GM12892 (cell line): ENCODE measurements around the gene HECW1.

ENCODE experiments used
- DNase-seq: peaks from one replicate; pipeline ENCODE4 v3.0.0; 2011; ENCODE audit not compliant: insufficient read length
- FAIRE-seq: peaks from 2 replicates; lab custom pipeline; 2011; peaks lifted over from hg19 to GRCh38; lab: Jason Lieb, UNC
- POLR2A ChIP-seq: IDR thresholded peaks from 2 replicates; pipeline ENCODE4 v1.6.1; 2011; ENCODE audit warnings: low read depth, low read length, control low read depth
- POLR2AphosphoS5 ChIP-seq: IDR thresholded peaks from 2 replicates; pipeline ENCODE4 v1.6.1; 2011; ENCODE audit warnings: low read depth, low read length, control low read depth
- TAF1 ChIP-seq: IDR thresholded peaks from 2 replicates; pipeline ENCODE4 v1.6.1; 2011; ENCODE audit warnings: low read depth, mild to moderate bottlenecking, control low read depth, low read length, borderline replicate concordance

HECW1 gene

DNA sequence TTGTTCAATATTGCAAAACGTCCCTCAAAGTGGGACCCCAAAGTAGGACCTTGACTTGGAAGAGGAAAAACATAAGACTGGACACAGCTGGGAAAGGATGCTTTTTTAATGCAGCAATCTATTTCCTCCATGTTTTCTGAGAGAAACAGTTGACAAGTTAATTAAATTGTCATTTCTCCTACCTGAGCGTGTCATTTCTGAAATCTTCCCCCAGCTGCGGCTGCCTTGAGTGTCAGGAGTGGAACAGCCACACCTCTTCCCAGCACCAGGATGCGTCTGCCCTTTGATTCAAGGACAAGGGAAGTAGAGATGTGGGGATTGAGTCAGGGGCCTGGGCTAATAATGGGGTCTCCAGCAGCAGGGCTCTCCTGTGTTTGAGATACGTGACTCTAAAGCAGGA lies 171.3 kb downstream of the HECW1 start:
- FAIRE-seq (no peak), DNase-seq (no peak)
- TF ChIP-seq POLR2A: no peak
- no peak for TF ChIP-seq TAF1
- TF ChIP-seq POLR2AphosphoS5: no peak

DNA sequence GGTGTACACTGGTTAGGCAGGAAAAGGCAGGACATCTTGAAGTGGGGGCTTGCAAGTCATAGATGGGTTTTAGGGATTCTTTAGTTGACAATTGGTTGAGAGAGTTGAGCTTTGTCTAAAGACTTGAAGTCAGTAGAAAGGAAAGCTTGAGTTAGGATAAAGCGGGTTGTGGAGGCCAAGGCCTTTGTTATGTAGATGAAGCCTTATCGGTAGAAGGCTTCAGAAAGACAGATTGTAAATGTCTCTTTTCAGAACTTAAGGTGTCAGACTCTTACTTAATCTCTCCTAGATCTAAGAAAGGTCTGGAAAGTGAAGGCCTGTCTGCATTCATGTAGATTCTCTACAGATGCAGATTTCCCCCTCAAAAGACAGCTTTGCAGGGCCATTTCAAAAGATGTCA lies 177.4 kb downstream of the HECW1 start:
- FAIRE-seq (no peak), DNase-seq (no peak)
- TF ChIP-seq POLR2A: no peak
- no peak for TF ChIP-seq TAF1
- TF ChIP-seq POLR2AphosphoS5: no peak

DNA sequence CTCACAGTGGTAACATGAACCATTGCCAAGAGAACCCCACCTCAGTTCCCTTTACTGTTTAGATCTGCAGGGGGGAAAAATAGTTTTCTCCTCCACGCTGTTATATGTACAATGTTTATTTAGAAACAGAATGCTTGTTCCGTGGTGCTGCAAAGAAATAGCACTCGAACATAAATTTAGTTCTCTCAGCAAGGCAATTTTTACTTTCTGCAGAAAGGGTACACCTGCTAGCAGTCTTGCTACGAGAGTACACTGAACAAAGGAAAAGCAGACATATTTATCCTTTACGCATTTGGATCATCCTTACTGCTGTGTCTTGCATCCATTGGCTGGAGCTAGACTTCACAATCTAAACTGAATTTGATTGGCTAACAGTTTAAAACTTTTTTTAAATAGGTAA lies 178.5 kb downstream of the HECW1 start:
- TF ChIP-seq POLR2A (no peak), POLR2AphosphoS5 (no peak), TAF1 (no peak)
- FAIRE-seq: no peak
- DNase-seq: no peak

DNA sequence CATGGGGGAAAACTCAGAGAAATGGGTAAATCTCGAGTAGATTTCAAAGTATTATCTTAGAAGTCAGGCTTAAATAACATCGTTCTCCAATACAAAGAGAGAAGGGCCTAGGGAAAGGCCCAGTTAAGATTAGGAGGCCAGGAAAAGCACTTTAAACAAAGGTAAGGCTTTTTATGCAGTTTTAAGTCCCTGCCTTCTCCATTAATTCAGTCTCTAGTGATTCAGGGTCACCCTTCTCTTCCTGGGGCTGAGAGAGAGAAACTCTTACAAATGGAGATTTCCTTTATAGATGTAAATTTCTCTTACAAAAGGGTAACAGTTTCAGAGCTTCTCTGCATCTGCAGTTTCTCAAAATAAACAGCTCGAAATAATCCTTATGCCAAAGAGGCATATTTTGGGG lies 179.3 kb downstream of the HECW1 start:
- TF ChIP-seq POLR2AphosphoS5: no peak
- no peak for TF ChIP-seq POLR2A
- TF ChIP-seq TAF1: no peak
- FAIRE-seq (no peak), DNase-seq (no peak)

DNA sequence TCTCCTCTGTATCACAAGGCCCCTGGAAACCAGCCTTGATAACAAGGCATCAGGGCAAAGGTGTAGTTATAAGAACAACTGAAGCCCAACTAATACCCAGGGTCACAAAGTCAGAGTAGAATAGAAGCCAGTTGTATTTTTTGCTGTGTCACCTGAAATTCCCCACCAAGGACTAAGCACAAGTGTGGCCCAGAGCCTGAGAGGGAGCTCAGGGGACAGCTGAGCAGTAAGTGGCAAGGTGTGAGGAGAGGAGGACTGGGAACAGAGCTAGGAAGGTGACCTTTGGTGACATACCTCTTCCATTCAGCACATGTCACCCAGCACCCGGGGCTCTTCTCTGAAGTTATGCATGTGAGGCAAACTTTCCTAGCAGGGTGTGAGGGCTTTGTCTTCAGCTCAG lies 179.9 kb downstream of the HECW1 start:
- FAIRE-seq (no peak), DNase-seq (no peak)
- no peak for TF ChIP-seq POLR2A
- TF ChIP-seq POLR2AphosphoS5: no peak
- TF ChIP-seq TAF1: no peak

DNA sequence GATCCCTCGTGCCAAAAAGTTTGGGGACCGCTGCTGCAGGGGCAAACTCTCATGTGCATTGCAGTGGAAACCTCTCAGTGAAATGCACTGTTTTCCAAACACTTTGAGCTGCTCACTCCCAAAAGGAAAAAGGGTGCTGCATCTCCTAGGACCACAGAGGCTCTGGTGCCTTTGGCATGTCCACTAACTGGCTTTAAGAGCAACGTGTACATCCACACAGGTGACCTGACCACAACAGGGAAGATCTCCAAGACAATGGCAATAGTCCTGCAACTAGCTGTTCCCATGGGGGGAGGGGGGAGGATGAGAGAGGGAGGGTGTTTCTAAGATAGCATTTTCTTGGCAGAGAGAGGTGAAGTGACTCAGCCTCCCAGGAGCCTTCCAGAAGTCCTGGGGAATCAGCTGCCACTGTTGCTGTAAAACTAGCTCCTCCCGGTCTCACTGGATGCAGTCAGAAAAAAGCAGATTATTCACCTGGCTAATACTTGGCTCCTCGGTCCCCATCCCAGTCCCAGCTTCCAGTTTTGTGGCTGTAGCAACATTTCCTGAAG lies 181.7 kb downstream of the HECW1 start:
- no peak for DNase-seq
- no peak for TF ChIP-seq TAF1
- no peak for TF ChIP-seq POLR2A
- TF ChIP-seq POLR2AphosphoS5: no peak
- no peak for FAIRE-seq

DNA sequence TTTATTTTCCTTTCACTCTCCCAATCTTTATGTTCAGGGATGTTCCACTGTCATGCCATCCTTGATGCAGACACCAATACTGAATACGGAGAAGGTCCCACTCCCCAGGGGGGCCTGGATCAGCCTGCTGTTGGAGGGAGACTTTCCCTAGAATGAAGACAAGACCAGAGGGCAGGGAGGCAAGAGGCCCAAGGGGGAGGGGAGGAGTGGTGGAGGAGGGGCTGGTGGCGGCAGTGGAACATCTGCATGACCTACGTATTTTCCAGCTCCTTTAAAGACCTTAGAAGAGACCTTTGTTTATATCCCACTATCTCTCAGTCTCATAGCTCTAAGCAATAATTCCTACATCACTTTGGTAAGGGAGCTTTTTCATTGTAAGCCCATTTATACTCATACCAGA lies 183.0 kb downstream of the HECW1 start:
- DNase-seq (no peak), FAIRE-seq (no peak)
- TF ChIP-seq POLR2AphosphoS5 (no peak), TAF1 (no peak), POLR2A (no peak)

DNA sequence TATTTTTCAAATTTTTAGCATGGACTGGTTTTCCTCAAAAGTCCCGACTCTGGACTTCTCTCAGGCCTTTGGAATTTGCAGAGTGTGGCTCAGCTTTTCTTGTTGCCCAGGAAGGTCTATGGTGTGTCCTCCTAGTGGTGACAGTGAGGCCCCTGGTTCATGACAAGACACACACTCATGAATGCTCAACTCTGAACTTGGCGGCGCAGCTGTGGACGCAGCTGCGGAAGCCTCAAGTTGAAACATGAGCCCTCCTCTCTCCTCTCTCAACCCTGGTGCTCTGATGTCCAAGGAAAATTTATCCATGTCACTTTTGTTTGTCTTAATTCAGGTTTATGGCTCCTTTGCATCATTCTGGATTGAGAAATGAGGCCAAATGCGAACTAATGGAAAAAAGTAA lies 183.9 kb downstream of the HECW1 start:
- FAIRE-seq (no peak), DNase-seq (no peak)
- TF ChIP-seq TAF1 (no peak), POLR2AphosphoS5 (no peak), POLR2A (no peak)

DNA sequence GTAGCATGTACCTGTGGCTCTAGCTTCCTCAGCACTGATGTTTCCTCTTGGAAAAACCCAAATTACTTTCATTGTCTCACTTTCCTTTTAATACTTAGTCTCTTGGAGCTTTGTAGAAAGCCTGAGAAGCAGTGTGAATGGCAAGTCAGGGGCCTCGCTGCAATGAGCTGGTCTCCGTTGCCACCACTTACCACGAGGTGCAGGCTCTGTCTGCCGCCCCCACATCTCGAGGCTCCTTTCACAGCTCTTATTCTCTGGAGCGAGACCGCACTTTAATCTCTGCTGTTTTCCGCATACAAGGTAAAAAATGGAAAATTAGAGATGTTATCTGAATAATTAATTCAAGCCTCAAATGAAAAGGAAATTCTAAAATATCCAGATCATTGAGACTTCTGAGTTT lies 186.2 kb downstream of the HECW1 start:
- DNase-seq (no peak), FAIRE-seq (no peak)
- TF ChIP-seq TAF1 (no peak), POLR2AphosphoS5 (no peak), POLR2A (no peak)

DNA sequence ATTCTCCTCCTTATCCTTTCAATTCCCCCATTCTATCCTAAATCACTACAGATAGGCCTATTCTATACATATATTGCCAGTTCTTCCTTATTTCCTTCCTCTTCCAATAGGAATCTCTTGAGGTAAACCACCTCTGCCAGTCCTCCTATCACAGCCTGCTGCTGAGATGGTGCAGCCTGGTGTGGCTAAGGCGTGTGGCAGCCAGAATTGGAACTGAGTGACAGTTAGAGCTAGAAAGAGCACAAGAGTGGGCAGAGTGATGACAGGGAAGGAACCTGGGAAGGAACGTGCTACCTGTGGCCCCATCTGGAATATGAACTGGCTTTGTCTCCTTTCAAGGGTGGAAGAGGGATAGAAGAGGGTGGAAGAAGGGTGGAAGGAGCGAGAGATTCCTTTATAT lies 187.7 kb downstream of the HECW1 start:
- DNase-seq (no peak), FAIRE-seq (no peak)
- TF ChIP-seq POLR2AphosphoS5 (no peak), TAF1 (no peak), POLR2A (no peak)

DNA sequence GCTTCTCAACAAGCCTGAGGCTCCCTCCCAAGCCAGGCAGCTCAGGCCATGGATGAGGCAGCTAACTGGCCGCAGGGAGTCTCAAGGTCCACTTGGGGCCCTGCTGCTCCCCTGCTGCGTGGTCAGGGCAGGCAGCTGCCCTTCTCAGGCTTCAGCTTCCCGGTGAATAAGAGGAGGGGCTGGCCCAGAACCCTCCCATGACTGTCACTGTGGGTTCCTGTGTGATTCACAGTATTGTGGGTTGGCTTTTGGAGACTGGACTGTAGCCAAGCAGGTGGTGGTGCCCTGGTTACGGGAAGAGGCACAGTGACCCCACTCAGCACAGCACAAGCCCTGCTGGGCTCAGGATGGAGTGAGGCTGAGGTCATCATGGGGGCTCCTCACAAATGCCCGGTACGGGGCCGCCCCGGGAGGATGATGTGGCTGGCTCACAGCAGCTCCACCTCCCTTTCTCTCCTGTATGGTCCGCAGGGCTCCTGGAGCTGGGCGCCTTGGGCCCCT lies 189.8 kb downstream of the HECW1 start:
- no peak for TF ChIP-seq POLR2AphosphoS5
- no peak for TF ChIP-seq TAF1
- TF ChIP-seq POLR2A: no peak
- no peak for DNase-seq
- FAIRE-seq: no peak

DNA sequence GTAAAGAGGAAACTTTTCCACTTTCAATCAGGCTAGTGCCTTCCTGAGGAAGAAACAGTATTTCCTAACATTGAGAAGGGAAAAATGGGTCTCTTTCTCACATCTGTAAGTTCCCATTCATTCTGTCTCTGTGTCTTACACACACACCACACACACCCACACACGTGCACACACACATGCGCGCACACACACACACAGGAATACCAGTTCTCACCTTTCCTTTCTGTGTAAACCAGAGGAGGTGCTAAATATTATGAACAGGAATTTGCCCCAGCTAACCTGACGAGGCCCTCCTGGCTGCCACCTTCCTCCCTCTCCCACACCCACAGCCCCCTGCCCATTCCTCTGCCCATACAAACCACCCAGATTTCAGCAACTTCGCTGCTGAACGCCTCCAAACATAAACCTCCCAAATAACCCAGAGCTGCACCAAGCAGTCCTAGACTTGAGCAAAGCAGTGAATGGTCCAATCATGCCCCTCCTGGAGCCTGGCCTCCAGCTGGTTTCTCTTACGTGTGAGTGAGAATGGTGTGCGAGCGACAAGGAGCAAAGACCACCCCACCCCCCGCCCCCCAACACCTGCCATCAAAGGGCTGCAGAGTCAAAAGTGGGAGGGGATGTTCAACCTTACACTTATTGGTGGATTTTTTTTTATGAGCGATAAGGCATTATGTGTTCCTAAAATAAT lies 190.5 kb downstream of the HECW1 start:
- FAIRE-seq (no peak), DNase-seq (no peak)
- TF ChIP-seq TAF1: no peak
- no peak for TF ChIP-seq POLR2A
